SU-DHL-6 (cell line): ENCODE data around the gene SMPDL3B.

Source experiments
- H2AFZ ChIP-seq: fragments of 200-600 bp; sonication (generic); 2 replicates; pipeline ENCODE4 v1.6.1; 2014; ENCODE audit warnings: low read depth, mild to moderate bottlenecking, moderate library complexity, mixed read lengths, antibody characterized with exemption, low read length; ENCODE audit not compliant: severe bottlenecking
- H3F3A ChIP-seq: fragments of 200-600 bp; shearing (Covaris generic); 2 replicates; pipeline ENCODE4 v1.6.0; 2016; ENCODE audit warnings: antibody characterized with exemption, mild to moderate bottlenecking; ENCODE audit not compliant: insufficient read depth
- H3K27ac ChIP-seq: fragments of 200-600 bp; sonication (generic); 2 replicates; pipeline ENCODE4 v1.5.1; 2016; ENCODE audit warnings: low read depth, mild to moderate bottlenecking, low read length, moderate library complexity, mixed read lengths
- H3K27me3 ChIP-seq: fragments of 200-600 bp; sonication (generic), shearing (Covaris generic); 2 replicates; pipeline ENCODE4 v1.6.0; 2014; ENCODE audit warnings: mild to moderate bottlenecking, low read length
- H3K36me3 ChIP-seq: fragments of 200-600 bp; sonication (generic); 2 replicates; pipeline ENCODE4 v1.6.1; 2014; ENCODE audit warnings: mild to moderate bottlenecking, low read length, mixed read lengths
- H3K4me2 ChIP-seq: fragments of 300-600, 200-600 bp; shearing (Covaris generic), sonication (generic); 2 replicates; pipeline ENCODE4 v1.6.0; 2014; ENCODE audit warnings: low read length, low read depth, mild to moderate bottlenecking; ENCODE audit not compliant: poor library complexity, severe bottlenecking
- H3K4me3 ChIP-seq: fragments of 200-600 bp; sonication (generic); 2 replicates; pipeline ENCODE4 v1.5.1; 2014; ENCODE audit warnings: antibody characterized with exemption, low read length, mild to moderate bottlenecking, mixed read lengths; ENCODE audit not compliant: insufficient read depth, poor library complexity, severe bottlenecking
- H3K79me2 ChIP-seq: fragments of 200-600 bp; sonication (generic); 2 replicates; pipeline ENCODE4 v1.6.1; 2014; ENCODE audit warnings: mild to moderate bottlenecking, low read length, moderate library complexity; ENCODE audit not compliant: insufficient read depth
- H3K9ac ChIP-seq: fragments of 200-600 bp; sonication (generic); 2 replicates; pipeline ENCODE4 v1.7.0; 2014; ENCODE audit warnings: mild to moderate bottlenecking, low read length
- H3K9me2 ChIP-seq: fragments of 200-600 bp; sonication (generic); replicated peaks from 2 replicates; pipeline ENCODE4 v1.6.1; 2014; ENCODE audit warnings: low read length; ENCODE audit not compliant: insufficient read depth
- H3K9me3 ChIP-seq: fragments of 200-600 bp; sonication (generic); 2 replicates; pipeline ENCODE4 v1.6.1; 2014; ENCODE audit warnings: low read length, mixed read lengths; ENCODE audit not compliant: insufficient read depth
- H4K20me1 ChIP-seq: fragments of 200-600 bp; sonication (generic); 2 replicates; pipeline ENCODE4 v1.6.1; 2014; ENCODE audit warnings: low read depth, mild to moderate bottlenecking, antibody characterized with exemption, low read length, moderate library complexity, mixed read lengths
- CTCF ChIP-seq: fragments of 200-600 bp; sonication (generic); IDR thresholded peaks from one replicate; pipeline ENCODE4 v1.5.1; 2017; ENCODE audit warnings: antibody characterized with exemption, mild to moderate bottlenecking, low read length, moderate library complexity; ENCODE audit not compliant: insufficient read depth, poor library complexity, severe bottlenecking
- EZH2phosphoT487 ChIP-seq: fragments of 200-600 bp; sonication (generic), shearing (Covaris generic); conservative IDR thresholded peaks from 2 replicates; pipeline ENCODE4 v1.6.1; 2018; ENCODE audit warnings: mild to moderate bottlenecking, antibody characterized with exemption, low read length, moderate library complexity, mixed read lengths

SMPDL3B gene

GRCh38 chr1:27958513-27958912, 23.7 kb downstream of the SMPDL3B start:
- Histone ChIP-seq H3K4me2 (no peak overlapping the region), H4K20me1 (no peaks in the 10 kb centered on the region), H3K79me2 (no peaks in the 10 kb centered on the region), H3K9ac (no peak overlapping the region), H3K27ac (no peak overlapping the region), H3K9me2 (no peaks in the 10 kb centered on the region), H3K27me3 (no peaks in the 10 kb centered on the region), H3F3A (no peaks in the 10 kb centered on the region), H3K4me3 (no peak overlapping the region), H3K9me3 (no peaks in the 10 kb centered on the region), H2AFZ (no peak overlapping the region), H3K36me3 (no peaks in the 10 kb centered on the region)
- TF ChIP-seq EZH2phosphoT487: no peak
- TF ChIP-seq CTCF: no peak

DNA sequence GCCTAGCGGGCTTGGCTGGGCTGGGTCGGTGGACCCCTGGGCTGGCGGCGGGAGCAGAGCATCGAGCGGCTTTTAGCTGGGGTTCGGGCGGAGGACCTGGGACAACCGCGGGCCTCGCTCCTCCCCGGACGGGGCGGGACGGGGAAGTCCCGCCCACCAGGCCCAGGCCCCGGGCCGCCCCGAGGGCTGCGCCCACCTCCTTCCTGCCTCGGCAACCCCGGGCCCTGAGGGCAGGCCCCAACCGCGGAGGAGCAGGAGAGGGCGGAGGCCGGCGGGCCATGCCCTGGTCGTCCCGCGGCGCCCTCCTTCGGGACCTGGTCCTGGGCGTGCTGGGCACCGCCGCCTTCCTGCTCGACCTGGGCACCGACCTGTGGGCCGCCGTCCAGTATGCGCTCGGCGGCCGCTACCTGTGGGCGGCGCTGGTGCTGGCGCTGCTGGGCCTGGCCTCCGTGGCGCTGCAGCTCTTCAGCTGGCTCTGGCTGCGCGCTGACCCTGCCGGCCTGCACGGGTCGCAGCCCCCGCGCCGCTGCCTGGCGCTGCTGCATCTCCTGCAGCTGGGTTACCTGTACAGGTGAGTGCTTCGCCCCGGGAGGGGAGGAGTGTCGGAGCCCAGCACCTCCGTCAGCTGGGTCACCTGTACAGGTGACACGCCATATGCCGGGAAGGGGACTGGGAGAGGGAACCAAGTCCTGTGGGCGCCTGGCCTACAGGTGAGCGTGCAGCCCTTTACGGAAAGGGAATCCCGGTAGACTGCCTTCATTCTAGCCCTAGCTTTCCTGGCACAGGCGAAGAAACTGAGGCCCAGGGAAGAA, 25.2 kb downstream of the SMPDL3B start, which contains the start of gene XKR8:
TSS of gene XKR8 (plus strand) at position 182 of the 812 bp plus-strand sequence. CDS start at position 279, 97 bp downstream.
- H4K20me1 ChIP-seq: no peaks in the 10 kb centered on the region
- H3K4me3 ChIP-seq: peak within 1 kb of the TSS; percentile 55
- H3K27ac ChIP-seq: no peak within 1 kb of the TSS
- H3F3A ChIP-seq: no peaks in the 10 kb centered on the region
- no peaks in the 10 kb centered on the region for H3K9me3 ChIP-seq
- TF ChIP-seq CTCF (peak; percentile 17), EZH2phosphoT487 (no peak)
- H3K36me3 ChIP-seq: no peaks in the 10 kb centered on the region
- peak within 1 kb of the TSS; percentile 47 for H3K9ac ChIP-seq
- peak within 1 kb of the TSS; percentile 86 for H3K4me2 ChIP-seq
- no peaks in the 10 kb centered on the region for H3K79me2 ChIP-seq
- H2AFZ ChIP-seq: peak within 1 kb of the TSS; percentile 78
- no peaks in the 10 kb centered on the region for H3K27me3 ChIP-seq
- H3K9me2 ChIP-seq: no peaks in the 10 kb centered on the region

DNA sequence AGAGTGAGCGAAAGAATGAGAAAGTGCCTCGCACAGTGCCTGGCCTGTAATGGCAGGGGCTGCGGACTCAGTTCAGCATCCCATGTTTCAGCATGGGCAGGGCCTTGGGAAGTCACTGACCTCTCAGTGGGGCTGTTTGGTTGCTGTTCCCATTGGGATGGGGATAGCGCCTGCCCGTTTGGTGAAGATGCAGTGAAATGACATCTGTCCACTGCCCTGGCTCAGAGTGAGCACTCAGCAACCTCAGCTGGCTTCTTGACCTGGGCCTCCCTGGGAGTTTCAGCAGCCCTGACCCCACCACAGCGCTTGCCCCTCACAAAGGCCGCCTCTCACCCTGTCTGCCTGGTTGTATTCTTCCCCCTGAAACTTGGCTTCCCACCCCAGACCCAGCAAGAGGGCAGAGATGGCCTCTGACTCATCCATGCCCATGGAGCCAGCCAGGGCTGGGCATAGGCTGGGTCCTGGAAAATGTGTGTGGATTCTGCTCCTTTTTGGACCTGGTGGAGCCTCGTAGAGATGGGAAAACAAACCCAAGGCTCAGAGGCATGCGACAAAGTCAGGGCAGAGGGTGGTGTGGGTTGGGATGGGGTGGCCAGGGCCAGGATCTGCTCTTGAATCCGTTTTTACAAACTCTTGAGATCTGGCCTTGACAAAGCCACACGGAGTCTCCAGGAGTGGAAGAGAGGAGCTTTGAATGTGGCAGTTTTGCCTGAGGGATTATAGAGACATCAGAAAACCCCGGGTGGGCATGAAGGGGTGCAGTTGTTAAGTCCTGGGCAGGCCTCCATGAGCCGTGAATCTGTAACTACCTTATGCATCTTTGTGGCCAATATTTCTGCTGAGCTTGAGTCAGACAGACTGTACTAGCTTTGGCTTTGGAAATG, 26.2 kb downstream of the SMPDL3B start:
- Histone ChIP-seq H3K79me2 (no peaks in the 10 kb centered on the region), H2AFZ (no peak overlapping the region), H3K9me2 (no peaks in the 10 kb centered on the region), H3K36me3 (no peaks in the 10 kb centered on the region), H3F3A (no peaks in the 10 kb centered on the region), H3K27me3 (no peaks in the 10 kb centered on the region), H3K9me3 (no peaks in the 10 kb centered on the region), H4K20me1 (no peaks in the 10 kb centered on the region), H3K4me2 (no peak overlapping the region), H3K9ac (no peak overlapping the region), H3K27ac (no peak overlapping the region), H3K4me3 (no peak overlapping the region)
- TF ChIP-seq EZH2phosphoT487: no peak
- TF ChIP-seq CTCF: no peak
